Stimulated activated CD4-positive, alpha-beta T cell treated with anti-CD3 and anti-CD28 coated beads, Interleukin-1b, Interleukin-23, amount 100 ng/mL, for 48 hours (primary cell): ENCODE data around the gene HSD17B12.

ENCODE experiments used
- DNase-seq: peaks from one replicate; pipeline ENCODE4 v3.0.0-alpha.2; 2020

The HSD17B12 gene

GRCh38 chr11:43689167-43689566, 8.6 kb downstream of the HSD17B12 start:
- no peak for DNase-seq

GRCh38 chr11:43690929-43691725, 10.6 kb downstream of the HSD17B12 start:
- no peak for DNase-seq

GRCh38 chr11:43691806-43692205, 11.3 kb downstream of the HSD17B12 start:
- DNase-seq = no peak

GRCh38 chr11:43693069-43693468, 12.5 kb downstream of the HSD17B12 start:
- DNase-seq = no peak

- no peak for DNase-seq
Observed at GRCh38 chr11:43693731-43694130, 13.2 kb downstream of the HSD17B12 start.

DNA sequence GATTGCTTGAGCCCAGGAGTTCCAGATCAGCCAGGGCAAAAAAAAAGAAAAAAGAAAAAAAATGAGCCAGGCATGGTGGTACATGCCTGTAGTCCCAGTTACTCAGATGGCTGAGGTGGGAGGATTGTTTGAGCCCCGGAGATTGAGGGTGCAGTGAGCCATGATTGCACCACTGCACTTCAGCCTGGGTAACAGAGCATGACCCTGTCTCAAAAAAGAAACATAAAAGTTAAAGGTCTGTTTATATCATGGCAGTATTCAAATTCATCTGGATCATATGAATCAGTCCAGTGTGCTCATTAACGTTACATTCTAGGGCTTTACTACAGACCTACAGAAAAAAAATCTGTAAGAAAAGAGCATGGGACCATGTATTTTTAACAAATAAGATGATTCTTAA, 13.9 kb downstream of the HSD17B12 start:
- no peak for DNase-seq

DNA sequence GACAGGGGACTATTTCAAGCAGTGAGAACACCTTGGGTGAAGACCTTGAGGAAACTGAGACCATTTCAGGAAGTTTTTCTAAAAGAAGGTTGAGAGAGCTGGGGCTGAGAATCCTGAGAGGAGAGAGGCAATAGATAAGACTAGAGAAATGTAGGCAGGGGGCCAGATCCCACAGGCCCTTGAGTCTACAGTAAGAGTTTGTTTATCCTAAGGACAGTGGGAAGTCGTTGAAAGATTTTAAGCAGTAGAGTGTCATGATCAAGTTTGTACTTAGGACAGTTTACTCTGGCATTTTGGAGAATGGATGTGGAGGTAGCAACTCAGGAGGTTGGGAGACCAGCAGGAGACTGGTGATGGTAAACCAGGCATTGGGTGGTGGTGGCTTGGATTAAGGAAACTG, 17.1 kb downstream of the HSD17B12 start:
- no peak for DNase-seq

GRCh38 chr11:43699870-43700269, 19.3 kb downstream of the HSD17B12 start:
- DNase-seq = no peak

DNA sequence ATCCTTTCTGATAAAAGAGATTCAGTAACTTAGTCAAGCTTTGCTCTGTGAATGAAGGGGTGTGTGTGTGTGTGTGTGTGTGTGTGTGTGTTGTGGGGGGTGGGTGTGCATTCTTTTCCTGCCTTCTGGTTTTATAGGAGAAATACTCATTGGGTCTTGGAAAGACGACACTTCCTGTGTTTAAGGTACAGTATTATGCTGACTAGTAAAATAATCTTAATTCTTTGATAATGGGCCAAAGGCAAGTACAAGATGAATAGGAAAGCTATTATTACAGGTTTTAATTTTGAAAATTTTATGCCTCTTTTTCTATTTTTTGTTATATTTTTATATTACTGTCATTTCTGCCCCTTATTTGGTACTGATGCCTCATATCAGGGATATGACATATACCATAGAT, 26.1 kb downstream of the HSD17B12 start:
- no peak for DNase-seq

GRCh38 chr11:43708776-43709175, 28.2 kb downstream of the HSD17B12 start:
- DNase-seq = no peak

GRCh38 chr11:43709689-43710088, 29.2 kb downstream of the HSD17B12 start:
- no peak for DNase-seq

DNA sequence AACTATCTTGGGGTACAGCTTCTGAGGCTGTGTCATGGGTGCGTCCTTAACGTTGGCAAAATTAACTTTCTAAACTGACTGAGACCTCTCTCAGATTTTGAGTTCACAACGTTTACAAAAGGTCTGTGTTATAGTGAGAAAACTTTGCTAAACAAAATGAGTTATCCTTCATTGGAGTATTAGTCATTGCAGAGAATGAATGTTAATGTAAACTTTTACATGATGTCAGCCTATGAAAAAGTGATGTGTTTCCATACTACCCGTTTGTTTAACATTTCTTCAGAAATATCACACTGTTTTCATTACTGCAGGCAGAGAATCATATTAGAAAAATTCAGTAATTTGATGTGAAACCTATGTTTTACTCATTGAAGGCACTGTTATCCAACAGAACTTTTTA, 32.1 kb downstream of the HSD17B12 start:
- DNase-seq = no peak

GRCh38 chr11:43718373-43718772, 37.8 kb downstream of the HSD17B12 start:
- DNase-seq = no peak

DNA sequence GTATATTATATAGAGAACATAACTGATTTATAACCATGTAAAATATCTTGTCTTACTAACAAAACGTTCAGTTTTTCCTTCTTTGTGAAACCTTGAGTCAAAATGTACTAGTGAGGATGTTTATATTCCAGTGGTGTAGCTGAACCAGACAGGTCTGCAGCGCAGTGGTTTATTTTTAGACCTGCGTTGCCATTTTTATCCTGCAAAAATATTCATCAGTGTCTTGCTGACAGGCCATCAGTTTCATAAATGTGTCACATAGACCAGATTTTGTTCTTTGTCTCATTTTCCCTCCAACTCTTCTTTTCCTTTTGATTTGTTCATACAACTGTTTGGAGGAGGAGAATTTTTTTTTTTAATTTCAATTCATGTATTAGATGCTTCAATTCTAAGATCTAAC, 43.1 kb downstream of the HSD17B12 start:
- no peak for DNase-seq

GRCh38 chr11:43732225-43732624, 51.7 kb downstream of the HSD17B12 start:
- DNase-seq = no peak

DNA sequence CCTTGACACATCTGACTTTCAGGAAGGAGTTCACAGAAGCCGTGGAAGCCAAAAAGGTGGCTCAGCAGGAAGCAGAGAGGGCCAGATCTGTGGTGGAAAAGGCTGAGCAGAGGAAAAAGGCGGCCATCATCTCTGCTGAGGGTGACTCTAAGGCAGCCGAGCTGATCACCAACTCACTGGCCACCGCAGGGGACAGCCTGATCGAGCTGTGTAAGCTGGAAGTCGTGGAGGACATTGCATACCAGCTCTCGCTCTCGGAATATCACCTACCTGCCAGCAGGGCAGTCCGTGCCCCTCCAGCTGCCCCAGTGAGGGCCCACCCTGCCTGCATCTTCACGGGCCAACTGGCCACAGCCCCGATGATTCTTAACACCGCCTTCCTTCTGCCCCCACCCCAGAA, 53.7 kb downstream of the HSD17B12 start:
- DNase-seq = no peak

DNA sequence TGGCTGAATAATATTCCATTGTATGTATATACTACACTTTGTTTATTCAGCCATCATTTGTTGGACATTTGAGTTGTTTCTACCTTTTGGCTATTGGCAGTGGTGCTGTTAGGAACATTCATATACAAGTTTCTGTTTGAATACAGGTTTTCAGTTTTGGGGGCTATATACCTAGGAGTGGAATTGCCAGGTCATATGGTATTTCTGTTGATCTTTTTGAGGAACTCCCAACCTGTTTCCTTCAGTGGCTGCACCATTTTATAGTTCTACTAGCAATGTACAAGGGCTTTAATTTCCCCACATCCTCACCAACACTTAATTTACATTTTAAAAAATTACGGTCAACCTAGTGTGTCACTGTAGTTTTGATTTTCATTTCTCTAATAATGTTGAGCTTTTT, 54.6 kb downstream of the HSD17B12 start:
- DNase-seq = no peak

GRCh38 chr11:43735961-43736360, 55.4 kb downstream of the HSD17B12 start:
- DNase-seq = no peak

- DNase-seq = no peak
Observed at GRCh38 chr11:43736502-43737200, 56.1 kb downstream of the HSD17B12 start.

DNA sequence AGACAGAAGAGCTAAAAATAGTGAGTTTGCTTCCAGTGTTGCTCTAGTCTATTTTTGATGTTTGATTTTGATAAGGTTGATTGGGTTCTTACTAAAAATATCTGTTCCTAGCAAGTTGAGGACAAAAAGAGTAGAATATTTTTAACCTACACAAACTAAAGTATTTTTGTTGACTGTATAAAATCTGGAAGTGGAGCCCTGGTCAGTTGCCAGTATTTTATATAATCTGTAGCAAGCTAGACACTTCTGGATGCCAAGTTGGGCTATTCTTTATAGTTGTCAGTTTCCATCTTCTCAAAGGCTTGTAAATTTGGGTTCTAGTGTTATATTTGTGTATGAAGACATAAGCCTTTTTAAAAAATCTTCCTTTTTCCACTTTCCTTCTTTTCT, 56.7 kb downstream of the HSD17B12 start:
- no peak for DNase-seq

GRCh38 chr11:43738600-43739409, 58.3 kb downstream of the HSD17B12 start:
- no peak for DNase-seq

- no peak for DNase-seq
Observed at GRCh38 chr11:43746670-43747069, 66.1 kb downstream of the HSD17B12 start.

DNA sequence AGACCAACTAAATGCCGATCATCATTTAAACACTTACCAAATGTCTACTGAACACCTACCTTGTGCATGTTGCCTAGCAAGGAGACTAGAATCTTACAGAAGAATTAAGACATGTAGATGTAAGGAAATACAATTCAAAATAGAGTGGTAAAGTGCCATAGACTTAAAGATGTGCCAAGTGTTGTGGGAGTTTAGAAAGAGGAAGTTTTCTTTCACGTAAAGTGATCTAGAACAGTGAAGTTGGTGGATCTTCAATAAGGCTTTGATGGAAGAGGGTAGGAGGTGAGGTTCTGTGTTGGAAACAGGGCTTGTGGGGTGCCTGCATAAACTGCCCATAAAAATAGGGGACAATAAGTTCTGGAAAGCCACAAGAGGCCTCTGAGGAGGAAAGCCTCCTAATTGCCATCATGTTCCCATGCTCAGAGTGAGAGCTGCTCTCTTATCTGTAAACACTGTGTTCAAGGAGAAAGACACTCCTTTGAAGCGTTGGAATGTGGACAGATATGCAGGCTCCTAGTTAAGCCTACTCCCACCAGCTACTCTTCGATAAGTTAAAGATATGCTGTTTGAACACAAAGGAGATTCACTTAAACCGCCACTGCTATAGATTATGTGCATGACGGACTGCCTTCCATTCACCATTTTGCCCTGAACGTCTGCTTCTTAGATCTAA, 66.7 kb downstream of the HSD17B12 start:
- no peak for DNase-seq
